ENCODE measurements around the gene VSIG1. TPM values are rescaled to one million over a fixed set of nuclear protein-coding genes. Genes with fewer than 3 reads are reported as not detected.
A peak's percentile ranks its signal among the peaks of the same experiment; 100 is the strongest.

The VSIG1 gene
- 0.12 TPM for polyA plus RNA-seq (2013, experiment 1 of 2; ENCODE audit: insufficient read length)
- polyA plus RNA-seq (2013, experiment 2 of 2; ENCODE audit: insufficient read length): 0.11 TPM

DNA sequence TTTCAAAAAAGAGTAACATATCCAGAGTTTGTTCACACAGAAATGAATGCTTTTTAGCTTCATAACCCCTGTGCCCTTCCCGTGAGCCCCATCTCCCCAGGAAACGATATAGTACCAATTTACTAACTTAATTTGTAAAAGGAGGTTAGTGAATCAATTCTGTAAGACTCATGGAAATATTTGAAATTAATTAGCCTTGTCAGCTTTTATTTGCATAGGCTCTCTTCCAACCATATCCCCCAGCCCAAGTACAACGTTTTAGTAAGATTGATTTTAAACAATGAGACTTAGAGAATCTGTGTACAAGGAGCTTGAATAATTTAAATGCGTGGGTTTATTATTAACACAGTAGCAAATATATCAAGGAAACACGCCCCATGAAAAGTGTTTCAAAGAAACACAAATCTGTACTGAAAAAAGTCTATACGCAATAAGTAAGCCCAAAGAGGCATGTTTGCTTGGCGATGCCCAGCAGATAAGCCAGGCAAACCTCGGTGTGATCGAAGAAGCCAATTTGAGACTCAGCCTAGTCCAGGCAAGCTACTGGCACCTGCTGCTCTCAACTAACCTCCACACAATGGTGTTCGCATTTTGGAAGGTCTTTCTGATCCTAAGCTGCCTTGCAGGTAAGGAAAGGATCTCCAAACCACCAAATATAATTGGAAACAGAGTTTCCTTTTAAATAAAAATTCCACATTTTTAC is at the start of gene VSIG1:
Gene VSIG1 (plus strand): TSS at position 512 of the 703 bp plus-strand sequence. CDS start 66 bp downstream, at position 578.
- no peak for DNase-seq

DNA sequence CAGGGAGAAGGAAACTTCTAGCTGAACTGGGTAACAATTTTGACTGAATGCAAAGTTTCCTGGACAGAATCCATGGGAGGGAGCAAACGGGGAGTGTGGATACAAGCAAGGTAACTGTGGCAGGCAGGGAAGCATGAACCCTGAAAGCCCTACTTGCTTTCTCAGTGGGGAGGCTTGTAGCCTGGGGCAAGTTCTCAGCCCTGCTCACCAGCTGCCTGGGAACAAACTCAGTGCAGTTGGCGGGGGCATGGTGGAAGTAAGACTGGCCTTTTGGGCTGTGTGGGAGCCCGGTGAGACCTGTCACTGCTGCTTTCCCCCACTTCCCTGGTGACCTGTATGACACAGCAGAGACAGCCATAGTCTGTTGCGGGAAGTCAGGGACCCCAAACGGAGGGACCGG is 48.7 kb upstream of the VSIG1 start:
- no peak for DNase-seq

DNA sequence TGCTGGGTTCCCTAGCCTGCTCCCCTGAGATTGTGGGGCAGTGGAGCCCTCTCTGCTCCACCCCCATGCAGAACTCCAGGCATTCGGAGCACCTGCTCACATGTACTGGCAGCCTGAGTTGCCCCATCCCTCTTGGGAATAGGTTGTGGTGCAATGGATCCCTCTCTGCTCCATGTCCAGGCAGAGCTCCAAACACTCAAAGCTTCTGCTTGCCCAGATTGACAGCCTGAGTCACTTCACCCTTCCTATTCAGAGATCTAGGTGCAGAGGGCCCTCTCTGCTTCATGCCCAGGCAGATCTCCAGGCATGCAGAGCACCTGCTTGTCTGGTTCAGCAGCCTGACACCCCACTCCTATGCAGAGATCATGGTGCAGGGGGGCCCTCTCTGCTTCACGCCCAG is 44.1 kb upstream of the VSIG1 start:
- DNase-seq: no peak

DNA sequence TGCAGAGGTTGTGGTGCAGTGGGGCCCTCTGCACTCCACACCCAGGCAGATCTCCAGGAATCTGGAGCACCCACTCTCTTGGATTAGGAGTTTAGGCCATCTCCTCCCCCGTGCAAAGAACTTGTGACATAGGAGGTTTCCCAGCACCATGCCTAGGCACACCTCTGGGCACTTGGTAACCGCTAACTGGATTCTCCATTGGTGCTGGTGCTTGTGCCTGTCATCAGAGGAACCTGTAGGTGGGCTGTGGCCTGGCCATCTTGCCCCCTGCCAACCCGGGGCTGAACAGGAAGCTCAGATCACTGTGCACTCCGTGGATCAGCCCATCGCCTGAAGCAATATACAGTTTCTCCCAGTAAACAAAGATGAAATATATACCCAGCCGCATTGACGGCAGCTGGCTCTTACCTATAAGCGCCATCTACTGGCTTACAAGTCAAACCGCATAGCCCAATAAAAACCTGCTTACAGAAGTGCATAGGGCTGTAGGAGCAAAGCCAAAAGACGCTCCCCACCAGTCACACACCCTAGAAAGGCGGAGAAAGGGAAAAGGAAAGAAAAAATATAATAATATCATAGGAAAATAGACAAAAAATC is 43.5 kb upstream of the VSIG1 start:
- DNase-seq: peak; percentile 14

DNA sequence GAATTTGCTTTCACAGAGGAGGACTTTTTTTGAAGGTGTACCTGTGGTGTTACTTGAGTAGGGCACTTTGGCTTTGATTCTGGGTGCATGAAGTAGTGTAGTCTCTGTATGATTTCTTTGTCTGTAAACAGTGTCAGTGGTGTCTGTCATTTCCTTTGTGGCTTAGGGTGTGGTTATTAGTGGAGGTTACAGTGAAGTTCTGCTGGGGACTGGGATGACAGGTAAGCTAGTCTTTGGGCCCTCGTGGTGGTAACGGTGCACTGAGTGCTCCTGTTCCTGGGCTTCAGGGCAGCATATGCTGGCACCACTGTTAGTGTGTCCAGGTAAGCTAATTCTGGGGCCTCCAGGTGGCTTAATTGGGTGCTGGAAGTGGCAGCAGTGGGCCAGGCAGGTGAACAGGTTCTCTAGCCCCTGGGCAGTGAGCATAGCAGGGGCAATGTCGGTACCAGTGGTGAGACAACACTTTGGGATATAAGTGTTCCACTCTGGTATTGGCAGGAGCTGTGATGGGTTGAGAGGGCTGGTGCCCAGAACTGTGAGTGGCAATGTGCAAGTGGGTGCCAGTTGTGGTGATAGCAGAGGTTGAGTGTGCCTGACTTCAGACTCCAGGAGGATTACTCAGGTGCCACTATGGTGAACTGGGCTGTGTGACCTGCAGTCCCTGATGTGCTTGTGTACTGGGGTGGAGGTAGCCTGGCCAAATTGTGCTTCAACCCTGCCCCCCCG is 26.0 kb upstream of the VSIG1 start:
- no peak for DNase-seq

DNA sequence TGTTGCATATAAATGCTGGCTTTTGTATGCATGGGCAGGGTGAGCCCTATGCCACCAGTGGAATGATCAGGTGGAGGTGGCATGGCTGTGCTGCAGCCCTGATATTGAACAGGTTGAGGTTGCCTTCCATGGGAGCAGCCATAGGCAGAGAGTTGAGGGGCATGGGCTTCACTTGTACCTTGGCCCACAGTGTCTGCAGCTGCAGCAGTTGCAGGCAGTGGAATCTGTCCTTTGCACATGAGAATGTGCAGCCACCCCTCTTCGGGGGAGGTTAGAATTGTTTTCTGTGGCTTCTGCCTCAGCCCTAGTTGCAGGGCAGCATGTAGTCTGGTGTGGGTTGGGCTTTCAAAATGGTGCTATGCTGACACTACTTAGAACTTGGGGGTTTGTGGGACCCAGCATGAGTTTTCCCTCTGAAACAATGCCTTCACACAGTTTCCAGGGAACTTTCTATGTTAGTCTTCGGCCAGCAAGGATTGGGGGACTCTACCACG is 25.4 kb upstream of the VSIG1 start:
- no peak for DNase-seq

DNA sequence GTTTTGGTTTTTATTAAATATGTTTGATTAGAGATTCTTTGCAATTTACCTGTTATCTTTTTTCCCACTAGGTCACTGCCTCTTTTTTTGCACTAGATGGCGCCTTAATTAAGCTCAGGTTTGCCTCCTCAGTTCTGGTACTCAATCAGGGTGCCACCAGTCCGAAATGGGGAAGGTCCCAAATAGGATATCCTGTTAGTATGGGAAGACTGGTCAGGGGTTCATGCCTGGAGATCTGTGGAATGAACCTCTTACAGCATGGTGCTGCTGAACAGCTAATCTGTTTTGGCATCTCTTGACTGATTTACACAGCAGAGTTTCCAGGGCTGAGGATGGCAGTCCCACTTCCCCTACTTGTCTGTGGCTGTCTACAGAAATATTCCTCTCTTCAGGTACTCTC is 24.2 kb upstream of the VSIG1 start:
- DNase-seq: no peak

DNA sequence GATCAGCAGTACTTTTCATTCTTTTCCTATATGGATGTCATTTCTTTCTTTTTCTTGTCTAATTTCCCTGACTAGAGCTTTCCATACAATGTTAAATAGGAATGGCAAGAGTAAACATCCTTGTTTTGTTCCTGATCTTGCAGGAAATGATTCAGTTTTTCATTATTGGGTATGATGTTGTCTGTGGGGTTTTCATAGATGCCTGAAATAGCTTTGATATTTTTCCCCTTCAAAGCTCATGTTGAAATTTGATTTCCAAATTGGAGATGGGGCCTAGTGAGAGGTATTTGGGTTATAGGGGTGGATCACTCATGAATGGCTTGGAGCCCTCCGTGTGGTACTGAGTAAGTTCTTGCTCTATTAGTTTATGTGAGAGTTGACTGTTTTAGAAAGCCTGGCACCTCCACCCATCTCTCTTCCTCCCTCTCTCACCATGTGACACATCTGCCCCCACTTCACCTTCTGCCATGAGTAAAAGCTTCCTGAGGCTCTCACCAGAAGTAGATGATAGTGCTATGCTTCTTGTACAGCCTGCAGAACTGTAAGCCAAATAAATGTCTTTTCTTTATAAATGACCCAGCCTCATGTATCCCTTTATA is 22.3 kb upstream of the VSIG1 start:
- no peak for DNase-seq

DNA sequence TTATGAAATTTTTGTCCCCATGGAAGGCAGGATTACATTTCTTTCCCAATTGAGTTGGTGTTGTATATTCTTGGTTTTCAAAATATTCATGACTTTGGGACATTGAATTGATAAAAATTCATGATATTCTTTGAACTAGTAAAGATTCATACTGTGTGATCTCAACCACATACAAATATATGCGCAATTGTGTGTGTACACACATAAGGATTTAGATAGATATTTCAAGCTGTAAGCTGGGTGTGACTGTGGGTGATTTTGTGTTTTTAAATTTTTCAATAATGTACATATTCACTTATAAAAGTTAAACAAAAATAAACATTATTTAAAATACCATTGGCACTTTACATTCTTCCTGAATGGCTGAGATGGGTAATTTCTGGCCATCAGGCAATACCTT is 19.5 kb upstream of the VSIG1 start:
- no peak for DNase-seq

DNA sequence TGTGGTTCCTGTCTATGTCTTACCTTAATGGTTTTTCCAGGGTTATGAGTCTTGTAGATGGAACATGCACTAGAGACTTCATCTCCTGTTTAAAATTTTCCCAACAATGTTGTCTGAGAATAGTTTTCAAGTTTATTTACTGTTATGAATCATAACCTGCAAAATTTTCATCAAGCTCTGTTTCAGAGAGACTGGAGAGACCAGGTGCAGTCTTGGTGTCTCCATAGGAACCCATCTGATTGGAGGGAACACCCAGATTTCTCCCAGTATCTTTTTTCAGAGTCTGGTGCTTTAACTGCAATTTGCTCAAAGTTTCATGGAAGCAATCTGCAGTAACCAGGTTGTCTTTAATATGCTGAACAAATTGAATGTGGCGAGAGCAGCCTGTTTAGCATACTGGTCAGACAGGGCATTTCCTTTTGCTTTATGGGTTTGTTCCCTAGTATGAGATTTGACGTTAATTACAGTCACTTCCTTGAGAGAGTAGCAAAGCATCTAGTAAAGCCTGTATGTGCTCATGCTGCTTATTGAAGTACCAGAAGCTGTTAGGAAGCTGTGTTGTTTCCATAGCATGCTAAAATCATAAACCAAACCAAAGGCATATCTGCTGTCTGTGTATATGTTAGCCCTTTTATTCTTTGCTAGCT is 18.8 kb upstream of the VSIG1 start:
- DNase-seq: no peak

DNA sequence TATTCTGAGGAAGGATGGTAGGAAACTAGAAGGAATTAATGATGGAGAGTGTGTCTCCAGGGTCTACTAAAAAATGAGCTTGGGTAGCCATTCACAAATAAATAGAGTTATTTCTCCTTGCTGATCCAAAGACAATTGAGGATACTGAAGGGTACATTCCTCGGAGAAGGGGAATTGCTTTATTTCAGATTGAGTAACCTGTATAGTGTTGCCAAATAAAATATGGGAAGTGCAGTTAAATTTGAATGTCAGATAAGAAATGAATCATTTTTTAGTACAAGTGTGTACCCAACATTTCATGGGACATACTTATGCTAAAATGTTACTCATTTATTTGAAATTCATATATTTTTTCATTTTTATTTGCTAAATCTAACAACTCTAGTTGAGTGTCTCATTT is 16.0 kb upstream of the VSIG1 start:
- no peak for DNase-seq

DNA sequence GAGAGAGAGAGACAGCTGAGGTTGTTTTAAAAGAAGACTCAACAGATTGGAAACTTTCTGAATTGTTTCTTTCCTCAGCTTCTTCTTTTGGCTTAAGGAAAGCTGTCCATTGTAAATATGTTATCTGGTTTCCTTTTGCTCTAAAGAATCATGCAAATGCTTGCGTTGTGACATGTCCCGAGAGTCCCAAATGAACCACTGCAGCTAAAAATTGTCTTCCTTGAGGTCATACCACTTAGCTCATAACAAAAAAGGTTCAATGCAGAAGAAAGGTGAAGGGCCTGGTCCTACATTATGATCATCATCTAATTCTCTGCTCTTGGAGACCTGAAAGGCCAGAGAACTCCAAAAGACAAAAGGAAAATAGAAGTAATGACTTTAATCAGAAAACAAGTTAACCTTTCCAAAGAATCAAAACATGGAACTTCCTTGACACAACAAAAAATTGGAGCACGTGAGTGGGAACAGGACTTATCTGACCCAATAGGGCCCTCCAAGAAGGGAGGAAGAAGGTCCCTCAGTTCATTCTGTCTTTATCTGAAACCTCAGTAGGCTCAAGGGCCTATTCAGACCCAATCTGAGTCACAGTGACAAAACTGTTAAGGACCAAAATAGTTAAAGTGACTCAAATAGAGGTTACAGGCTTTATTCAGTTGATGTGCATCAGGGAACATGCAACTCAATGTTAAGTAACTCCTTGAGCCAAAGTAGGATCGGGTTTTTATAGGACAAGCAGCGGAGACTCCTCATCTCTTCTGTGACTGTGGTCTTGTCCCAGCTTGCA is 14.7 kb upstream of the VSIG1 start:
- DNase-seq: no peak

DNA sequence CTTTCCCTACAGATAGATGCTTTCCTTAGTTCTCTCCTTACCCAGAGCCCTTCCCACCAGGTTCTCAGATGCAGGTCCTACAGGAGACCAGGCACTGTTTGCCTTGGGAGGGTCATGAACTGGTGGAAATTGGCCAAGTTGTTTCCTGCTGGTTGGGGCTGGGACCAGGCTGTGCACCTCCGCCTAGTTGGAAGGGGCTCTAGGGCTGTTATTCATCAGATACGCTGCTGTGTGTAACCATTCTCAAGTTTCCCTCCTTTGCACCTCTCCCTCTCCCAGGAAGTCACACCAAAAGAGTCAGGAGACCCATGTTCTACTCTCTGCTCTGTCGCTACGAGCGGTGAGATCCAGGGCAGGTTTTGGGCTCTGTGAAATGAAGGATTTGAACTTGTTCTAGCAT is 11.9 kb upstream of the VSIG1 start:
- no peak for DNase-seq

DNA sequence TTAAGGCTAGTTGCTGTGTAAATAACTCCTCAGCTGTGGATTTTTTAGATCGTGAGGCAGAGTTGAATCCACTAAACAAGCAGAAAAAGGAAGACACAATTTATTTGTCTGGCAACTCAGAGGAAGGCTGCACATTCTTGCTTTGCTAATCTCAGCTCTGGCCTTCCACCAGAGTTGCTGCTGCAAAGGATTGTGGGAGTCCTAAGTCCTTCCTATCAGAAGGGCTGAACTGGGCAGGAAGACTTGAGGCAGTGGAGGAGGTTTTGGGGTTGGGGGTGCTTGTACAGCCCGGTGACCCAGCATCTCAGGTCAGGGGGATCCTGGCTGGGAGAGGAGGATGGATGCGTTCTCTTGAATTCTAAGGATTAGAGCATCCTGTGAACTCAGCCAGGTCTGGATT is 11.0 kb upstream of the VSIG1 start:
- DNase-seq: peak; percentile 0

DNA sequence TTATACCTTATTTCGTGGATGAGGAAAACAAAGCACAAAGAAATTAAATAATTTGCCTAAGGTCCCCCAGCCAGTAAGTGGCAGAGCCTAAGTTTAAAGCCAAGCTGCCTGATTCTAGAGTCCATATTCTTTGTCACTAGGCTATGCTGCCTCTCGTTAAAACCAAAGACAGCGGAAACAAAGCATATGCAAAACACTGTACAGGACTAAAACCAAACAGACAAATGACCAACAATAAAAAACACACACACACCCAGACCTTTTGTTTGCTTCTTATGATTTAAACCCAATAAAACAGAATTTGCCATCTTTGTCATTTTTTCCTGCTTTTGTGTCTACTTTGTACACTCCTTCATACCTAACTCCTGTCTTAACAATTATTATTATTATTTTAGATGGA is 10.1 kb upstream of the VSIG1 start:
- DNase-seq: no peak

DNA sequence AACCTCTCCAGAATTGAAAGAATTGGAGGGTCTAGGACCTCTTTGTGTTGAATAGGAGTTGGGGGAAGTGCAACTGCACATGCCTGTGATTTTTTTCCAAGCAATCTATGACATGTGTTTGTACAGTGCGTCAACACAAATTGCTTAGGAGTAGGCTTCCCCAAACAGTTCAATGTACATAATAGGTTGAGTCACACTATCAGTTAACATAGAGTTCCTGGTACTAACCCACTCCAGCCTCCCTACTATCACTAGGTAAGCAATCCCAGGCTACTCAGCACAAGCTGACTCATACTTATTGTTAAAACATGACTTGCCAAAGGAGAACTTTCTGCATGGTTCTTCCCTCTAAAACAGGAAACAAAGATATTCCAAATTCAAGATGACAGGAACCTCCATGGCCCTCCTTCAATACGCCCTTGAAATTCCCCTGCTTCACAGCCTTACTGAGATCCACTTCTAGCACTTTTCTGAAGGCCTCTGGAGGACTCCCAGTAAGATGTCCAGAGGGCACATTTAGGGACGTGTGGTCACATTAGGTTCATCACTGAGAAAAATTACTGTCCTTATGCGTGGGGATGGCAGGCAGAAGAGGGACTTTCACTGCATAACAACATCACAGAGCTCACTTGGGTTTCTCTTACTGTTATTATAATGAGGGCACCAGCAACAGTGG is 8.4 kb upstream of the VSIG1 start:
- DNase-seq: peak; percentile 45

DNA sequence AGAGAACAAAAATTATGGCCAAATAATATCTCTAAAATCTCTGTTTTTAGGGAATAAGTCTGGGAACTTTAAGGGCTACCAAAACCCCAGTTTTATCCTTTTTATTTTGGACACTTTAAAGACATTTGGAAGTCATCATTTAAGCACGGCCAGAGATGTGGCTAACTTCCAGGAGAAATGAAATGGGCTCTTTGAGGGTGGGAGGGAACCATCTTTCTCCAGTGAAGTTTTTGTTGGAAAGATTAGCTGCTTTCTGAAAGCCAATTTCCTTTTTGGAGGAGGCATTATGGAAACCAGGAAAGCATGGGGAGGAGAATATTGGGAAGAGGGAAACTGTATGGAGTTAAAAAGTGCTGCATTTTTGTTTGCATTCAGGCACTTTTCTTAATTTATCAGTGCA is 4.8 kb downstream of the VSIG1 start:
- DNase-seq: no peak

DNA sequence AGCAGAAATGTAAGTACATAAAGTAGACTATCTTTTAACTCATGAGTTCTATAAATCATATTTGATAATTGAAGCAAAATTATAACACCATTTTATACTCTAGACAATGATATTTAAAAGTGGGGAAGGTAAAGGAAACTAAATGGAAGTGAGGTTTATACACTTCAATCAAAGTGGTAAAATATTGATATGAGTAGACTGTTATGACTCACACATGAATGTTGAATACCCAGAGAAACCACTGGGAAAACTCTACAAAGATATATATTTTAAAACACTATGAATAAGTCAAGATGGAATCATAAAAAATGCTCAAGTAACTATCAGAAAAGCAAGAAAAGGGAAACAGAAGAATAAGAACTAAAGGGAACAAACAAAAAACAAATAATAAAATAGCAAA is 8.4 kb downstream of the VSIG1 start:
- DNase-seq: no peak

DNA sequence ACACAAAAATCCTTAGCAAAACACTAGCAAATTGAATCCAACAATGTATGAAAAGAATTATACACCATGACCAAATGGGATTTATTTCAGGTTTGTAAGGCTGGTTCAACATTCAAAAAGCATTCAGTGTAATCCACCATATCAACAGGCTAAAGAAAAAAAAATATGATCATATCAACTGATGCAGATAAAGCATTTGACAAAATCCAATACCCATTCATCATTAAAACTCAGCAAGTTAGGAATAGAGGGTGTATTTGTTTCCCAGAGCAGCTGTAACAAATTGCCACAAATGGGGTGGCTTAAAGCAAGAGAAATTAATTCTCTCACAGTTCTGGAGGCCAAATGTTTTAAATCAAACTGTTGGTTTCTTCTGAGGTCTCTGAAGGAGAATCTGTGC is 10.7 kb downstream of the VSIG1 start:
- DNase-seq: no peak

DNA sequence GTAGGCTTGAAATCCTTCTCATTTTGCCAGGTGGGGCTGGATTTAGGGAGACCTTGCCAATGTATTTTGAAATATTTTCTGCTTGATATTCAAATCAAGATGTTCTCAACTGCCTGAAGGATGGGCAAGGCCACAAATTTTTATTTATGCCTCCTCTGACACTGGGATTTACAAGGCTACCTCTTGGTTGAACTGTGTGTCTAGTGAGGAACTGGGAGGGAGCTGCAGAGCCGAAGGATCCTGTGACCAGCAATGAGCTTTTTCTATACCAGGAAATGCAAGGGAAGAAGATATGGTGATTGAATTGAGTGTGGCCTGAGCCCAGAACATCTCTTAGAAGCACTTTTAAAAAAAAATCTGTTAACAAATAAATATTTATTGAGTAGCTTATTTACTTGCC is 14.9 kb downstream of the VSIG1 start:
- no peak for DNase-seq

DNA sequence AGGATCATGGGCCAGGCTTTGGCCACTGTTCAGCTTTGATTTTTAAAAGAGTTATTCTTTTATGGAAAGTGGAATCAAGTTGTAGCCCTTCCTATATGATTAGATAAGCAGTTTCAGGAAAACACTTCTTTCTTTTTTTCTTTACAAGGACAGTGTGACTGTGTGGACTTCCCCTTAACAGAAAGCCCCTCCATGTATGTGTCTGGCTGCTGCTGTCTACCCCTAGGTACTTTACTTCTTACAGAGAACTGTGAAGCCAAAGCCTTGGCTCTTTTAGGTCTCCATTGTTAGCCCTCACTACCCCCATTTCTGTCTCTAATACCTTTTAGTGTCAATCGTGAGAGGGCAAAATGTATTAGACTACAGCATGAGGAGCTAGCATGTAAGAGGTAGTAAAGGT is 19.1 kb downstream of the VSIG1 start:
- no peak for DNase-seq
